Measurements from ENCODE around the gene PPP1R12A. TPM values are rescaled to one million over a fixed set of nuclear protein-coding genes. Genes with fewer than 3 reads are reported as not detected.

The PPP1R12A gene
- polyA plus RNA-seq, 3 donors, result 26.2 to 57.2 (median 33.1) TPM

- Histone ChIP-seq H2AFZ (ENCODE audit: insufficient read depth, low read depth, low read length, poor library complexity, severe bottlenecking) (no peak overlapping the region), H3K36me3 (replicated peaks in 1 of 2; ENCODE audit: control insufficient read depth in 1 of 2, insufficient read depth in 2 of 2, low read length in 2 of 2) (no peaks in the 10 kb centered on the region), H3K4me3 (replicated peaks in 1 of 3; ENCODE audit: low read depth in 2 of 3, low read length in 3 of 3) (no peak overlapping the region), H3K4me2 (replicated peaks; ENCODE audit: extremely low read depth, low read length, poor library complexity, severe bottlenecking) (no peak overlapping the region), H3K79me2 (ENCODE audit: insufficient read depth, low read length) (no peaks in the 10 kb centered on the region), H3K9me3 (replicated peaks in 1 of 2; ENCODE audit: control insufficient read depth in 1 of 2, insufficient read depth in 1 of 2, low read length in 2 of 2) (peaks cover 0 to 6% of the 10 kb centered on the region in 2 donors), H3K27ac (ENCODE audit: low read depth in 1 of 2, low read length in 2 of 2) (no peak overlapping the region), H3K27me3 (ENCODE audit: control insufficient read depth in 2 of 2, insufficient read depth in 2 of 2, low read length in 2 of 2) (no peaks in the 10 kb centered on the region), H3K4me1 (ENCODE audit: control insufficient read depth in 1 of 2, insufficient read depth in 2 of 2, low read length in 2 of 2) (no peaks in the 10 kb centered on the region), H4K20me1 (ENCODE audit: insufficient read depth, low read length) (no peaks in the 10 kb centered on the region), H3K9ac (ENCODE audit: insufficient read depth, low read length, poor library complexity, severe bottlenecking) (no peak overlapping the region)
- TF ChIP-seq, protein P1, sequence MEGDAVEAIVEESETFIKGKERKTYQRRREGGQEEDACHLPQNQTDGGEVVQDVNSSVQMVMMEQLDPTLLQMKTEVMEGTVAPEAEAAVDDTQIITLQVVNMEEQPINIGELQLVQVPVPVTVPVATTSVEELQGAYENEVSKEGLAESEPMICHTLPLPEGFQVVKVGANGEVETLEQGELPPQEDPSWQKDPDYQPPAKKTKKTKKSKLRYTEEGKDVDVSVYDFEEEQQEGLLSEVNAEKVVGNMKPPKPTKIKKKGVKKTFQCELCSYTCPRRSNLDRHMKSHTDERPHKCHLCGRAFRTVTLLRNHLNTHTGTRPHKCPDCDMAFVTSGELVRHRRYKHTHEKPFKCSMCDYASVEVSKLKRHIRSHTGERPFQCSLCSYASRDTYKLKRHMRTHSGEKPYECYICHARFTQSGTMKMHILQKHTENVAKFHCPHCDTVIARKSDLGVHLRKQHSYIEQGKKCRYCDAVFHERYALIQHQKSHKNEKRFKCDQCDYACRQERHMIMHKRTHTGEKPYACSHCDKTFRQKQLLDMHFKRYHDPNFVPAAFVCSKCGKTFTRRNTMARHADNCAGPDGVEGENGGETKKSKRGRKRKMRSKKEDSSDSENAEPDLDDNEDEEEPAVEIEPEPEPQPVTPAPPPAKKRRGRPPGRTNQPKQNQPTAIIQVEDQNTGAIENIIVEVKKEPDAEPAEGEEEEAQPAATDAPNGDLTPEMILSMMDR (IDR thresholded peaks at IDR 0.05), result no peak
- WGBS (ENCODE audit: insufficient coverage), result 97% methylated on average over 4 of the region's 4 CpGs
- Mint-ChIP-seq H3K27me3 (ENCODE audit: low read depth in 3 of 3) (peaks cover 0 to 2% (median 0%) of the 10 kb centered on the region in 3 donors), H3K4me1 (peaks cover 4% of the 10 kb centered on the region), H3K36me3 (no peaks in the 10 kb centered on the region), H3K9me3 (peaks cover 4 to 13% (median 9%) of the 10 kb centered on the region in 7 donors), H3K27ac (no peak overlapping the region), H3K4me3 (no peak overlapping the region)
- intact Hi-C loops (cut with micrococcal nuclease), result no loop called here
- no peak for DNase-seq
These were observed 24.6 kb upstream of the PPP1R12A start for GRCh38 chr12:79959484-79959883.

DNA sequence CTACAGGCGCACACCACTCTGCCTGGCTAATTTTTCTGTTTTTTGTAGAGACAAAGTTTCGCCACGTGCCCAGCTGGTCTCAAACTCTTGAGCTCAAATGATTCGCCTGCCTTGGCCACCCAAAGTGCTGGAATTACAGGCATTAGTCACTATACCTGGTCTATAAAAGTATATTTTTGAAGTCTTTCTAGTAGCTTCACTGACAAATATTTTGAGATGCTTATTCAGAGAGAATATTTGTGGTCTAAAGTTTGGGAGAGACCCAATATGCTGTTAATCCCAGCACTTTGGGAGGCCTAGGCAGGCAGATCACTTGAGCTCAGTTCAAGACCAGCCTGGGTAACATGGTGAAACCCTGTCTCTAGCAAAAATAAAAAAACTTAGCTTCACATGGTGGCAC is 22.0 kb upstream of the PPP1R12A start:
- Histone ChIP-seq H3K27me3 (ENCODE audit: control insufficient read depth in 2 of 2, insufficient read depth in 2 of 2, low read length in 2 of 2) (no peaks in the 10 kb centered on the region), H4K20me1 (ENCODE audit: insufficient read depth, low read length) (no peaks in the 10 kb centered on the region), H3K9ac (ENCODE audit: insufficient read depth, low read length, poor library complexity, severe bottlenecking) (no peak overlapping the region), H3K4me1 (ENCODE audit: control insufficient read depth in 1 of 2, insufficient read depth in 2 of 2, low read length in 2 of 2) (no peaks in the 10 kb centered on the region), H2AFZ (ENCODE audit: insufficient read depth, low read depth, low read length, poor library complexity, severe bottlenecking) (no peak overlapping the region), H3K4me2 (replicated peaks; ENCODE audit: extremely low read depth, low read length, poor library complexity, severe bottlenecking) (no peak overlapping the region), H3K36me3 (replicated peaks in 1 of 2; ENCODE audit: control insufficient read depth in 1 of 2, insufficient read depth in 2 of 2, low read length in 2 of 2) (no peaks in the 10 kb centered on the region), H3K4me3 (replicated peaks in 1 of 3; ENCODE audit: low read depth in 2 of 3, low read length in 3 of 3) (no peak overlapping the region), H3K9me3 (replicated peaks in 1 of 2; ENCODE audit: control insufficient read depth in 1 of 2, insufficient read depth in 1 of 2, low read length in 2 of 2) (peaks cover 0 to 6% of the 10 kb centered on the region in 2 donors), H3K27ac (ENCODE audit: low read depth in 1 of 2, low read length in 2 of 2) (no peak overlapping the region), H3K79me2 (ENCODE audit: insufficient read depth, low read length) (no peaks in the 10 kb centered on the region)
- Mint-ChIP-seq H3K36me3 (no peaks in the 10 kb centered on the region), H3K4me3 (no peak overlapping the region), H3K4me1 (no peaks in the 10 kb centered on the region), H3K9me3 (peaks cover 4 to 16% (median 10%) of the 10 kb centered on the region in 7 donors), H3K27me3 (ENCODE audit: low read depth in 3 of 3) (peaks cover 0 to 1% (median 0%) of the 10 kb centered on the region in 3 donors), H3K27ac (no peak overlapping the region)
- TF ChIP-seq, protein P1 (IDR thresholded peaks at IDR 0.05), result no peak
- 100% methylated on average over 3 of the region's 4 CpGs for WGBS (ENCODE audit: insufficient coverage)
- DNase-seq, result no peak
- intact Hi-C loops (cut with micrococcal nuclease), result no loop called here

Measured in CD14-positive monocyte (primary cell).